Loucy (cell line): ENCODE results near the gene ITIH1.

Source experiments
- H2AFZ ChIP-seq: fragments of 200-600 bp; sonication (generic); 2 replicates; pipeline ENCODE4 v1.6.0; 2016; ENCODE audit warnings: antibody characterized with exemption, mild to moderate bottlenecking, low read length, moderate library complexity
- H3F3A ChIP-seq: fragments of 200-600 bp; 2 replicates; pipeline ENCODE4 v1.6.0; 2016; ENCODE audit warnings: antibody characterized with exemption, low read depth, mild to moderate bottlenecking
- H3K27me3 ChIP-seq: fragments of 200-600 bp; sonication (generic); 2 replicates; pipeline ENCODE4 v1.6.1; 2014; ENCODE audit warnings: low read length, mild to moderate bottlenecking; ENCODE audit not compliant: insufficient read depth, poor library complexity, severe bottlenecking
- H3K36me3 ChIP-seq: fragments of 200-600 bp; sonication (generic); 2 replicates; pipeline ENCODE4 v1.6.1; 2016; ENCODE audit warnings: low read length; ENCODE audit not compliant: insufficient read depth
- H3K4me1 ChIP-seq: fragments of 200-600 bp; sonication (generic); 2 replicates; pipeline ENCODE4 v1.5.1; 2014; ENCODE audit warnings: low read length, mild to moderate bottlenecking; ENCODE audit not compliant: insufficient read depth, poor library complexity, severe bottlenecking
- H3K4me2 ChIP-seq: fragments of 200-600 bp; sonication (generic); 2 replicates; pipeline ENCODE4 v1.6.0; 2014; ENCODE audit warnings: antibody characterized with exemption, low read length, low read depth, mild to moderate bottlenecking; ENCODE audit not compliant: poor library complexity, severe bottlenecking
- H3K4me3 ChIP-seq: fragments of 200-600 bp; sonication (generic); 2 replicates; pipeline ENCODE4 v1.5.1; 2014; ENCODE audit warnings: low read length, mild to moderate bottlenecking, mixed read lengths; ENCODE audit not compliant: poor library complexity, severe bottlenecking
- H3K79me2 ChIP-seq: fragments of 200-600 bp; sonication (generic); 2 replicates; pipeline ENCODE4 v1.6.1; 2014; ENCODE audit warnings: low read length; ENCODE audit not compliant: insufficient read depth
- H3K9ac ChIP-seq: fragments of 200-600 bp; sonication (generic); 2 replicates; pipeline ENCODE4 v1.6.0; 2014; ENCODE audit warnings: mild to moderate bottlenecking, low read depth, low read length, moderate library complexity; ENCODE audit not compliant: poor library complexity, severe bottlenecking
- H3K9me2 ChIP-seq: fragments of 200-600 bp; sonication (generic); replicated peaks from 2 replicates; pipeline ENCODE4 v1.6.1; 2016; ENCODE audit warnings: low read depth, low read length, mixed read lengths
- H3K9me3 ChIP-seq: fragments of 200-600 bp; sonication (generic); 2 replicates; pipeline ENCODE4 v1.6.1; 2014; ENCODE audit warnings: mild to moderate bottlenecking, antibody characterized with exemption, low read length, low read depth; ENCODE audit not compliant: insufficient read depth
- H4K20me1 ChIP-seq: fragments of 200-600 bp; sonication (generic); 2 replicates; pipeline ENCODE4 v1.6.0; 2014; ENCODE audit warnings: antibody characterized with exemption, low read length, mild to moderate bottlenecking; ENCODE audit not compliant: insufficient read depth, poor library complexity, severe bottlenecking
- EZH2phosphoT487 ChIP-seq: fragments of 200-600 bp; IDR thresholded peaks from 2 replicates; pipeline ENCODE4 v1.6.1; 2018; ENCODE audit warnings: antibody characterized with exemption, mild to moderate bottlenecking, moderate library complexity, borderline replicate concordance
- TF ChIP-seq, protein P1 (sequence below): fragments of 200-600 bp; sonication (generic); conservative IDR thresholded peaks from 2 replicates; pipeline ENCODE4 v1.5.1; 2014; ENCODE audit warnings: mild to moderate bottlenecking, antibody characterized with exemption, low read length

The ITIH1 gene

DNA sequence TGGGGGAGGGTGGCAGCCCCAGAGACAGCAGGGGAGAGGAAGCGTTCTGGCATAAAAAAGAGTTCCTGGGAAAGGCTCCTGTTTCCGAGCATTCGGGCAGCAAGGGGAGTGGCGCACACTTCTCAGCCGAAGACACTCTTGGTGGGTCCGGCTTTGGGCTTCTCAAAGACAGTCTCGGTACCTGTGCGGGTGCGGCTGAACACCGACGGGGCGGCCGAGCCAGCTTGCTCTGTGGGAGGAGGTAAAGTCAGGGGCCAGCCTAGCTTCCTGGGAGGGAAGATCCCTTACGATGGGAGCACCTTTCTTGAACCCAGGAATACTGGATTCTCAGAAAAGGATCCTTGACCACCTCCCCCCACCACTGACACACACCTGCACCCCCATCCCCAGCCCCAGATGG, 55.8 kb downstream of the ITIH1 start:
- peaks cover 9% of the 10 kb centered on the region for H3K4me1 ChIP-seq
- TF ChIP-seq, protein P1, sequence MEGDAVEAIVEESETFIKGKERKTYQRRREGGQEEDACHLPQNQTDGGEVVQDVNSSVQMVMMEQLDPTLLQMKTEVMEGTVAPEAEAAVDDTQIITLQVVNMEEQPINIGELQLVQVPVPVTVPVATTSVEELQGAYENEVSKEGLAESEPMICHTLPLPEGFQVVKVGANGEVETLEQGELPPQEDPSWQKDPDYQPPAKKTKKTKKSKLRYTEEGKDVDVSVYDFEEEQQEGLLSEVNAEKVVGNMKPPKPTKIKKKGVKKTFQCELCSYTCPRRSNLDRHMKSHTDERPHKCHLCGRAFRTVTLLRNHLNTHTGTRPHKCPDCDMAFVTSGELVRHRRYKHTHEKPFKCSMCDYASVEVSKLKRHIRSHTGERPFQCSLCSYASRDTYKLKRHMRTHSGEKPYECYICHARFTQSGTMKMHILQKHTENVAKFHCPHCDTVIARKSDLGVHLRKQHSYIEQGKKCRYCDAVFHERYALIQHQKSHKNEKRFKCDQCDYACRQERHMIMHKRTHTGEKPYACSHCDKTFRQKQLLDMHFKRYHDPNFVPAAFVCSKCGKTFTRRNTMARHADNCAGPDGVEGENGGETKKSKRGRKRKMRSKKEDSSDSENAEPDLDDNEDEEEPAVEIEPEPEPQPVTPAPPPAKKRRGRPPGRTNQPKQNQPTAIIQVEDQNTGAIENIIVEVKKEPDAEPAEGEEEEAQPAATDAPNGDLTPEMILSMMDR, result no peak
- no peaks in the 10 kb centered on the region for H3K9me3 ChIP-seq
- H3K36me3 ChIP-seq, result peaks cover 3% of the 10 kb centered on the region; the same call in 1 of the 2 replicates
- no peak overlapping the region for H3K9ac ChIP-seq
- no peaks in the 10 kb centered on the region for H4K20me1 ChIP-seq
- H3F3A ChIP-seq, result no peaks in the 10 kb centered on the region
- no peaks in the 10 kb centered on the region for H3K9me2 ChIP-seq
- no peaks in the 10 kb centered on the region for H3K79me2 ChIP-seq
- no peak overlapping the region for H2AFZ ChIP-seq
- no peak overlapping the region for H3K4me3 ChIP-seq
- no peaks in the 10 kb centered on the region for H3K27me3 ChIP-seq
- no peak overlapping the region for H3K4me2 ChIP-seq

DNA sequence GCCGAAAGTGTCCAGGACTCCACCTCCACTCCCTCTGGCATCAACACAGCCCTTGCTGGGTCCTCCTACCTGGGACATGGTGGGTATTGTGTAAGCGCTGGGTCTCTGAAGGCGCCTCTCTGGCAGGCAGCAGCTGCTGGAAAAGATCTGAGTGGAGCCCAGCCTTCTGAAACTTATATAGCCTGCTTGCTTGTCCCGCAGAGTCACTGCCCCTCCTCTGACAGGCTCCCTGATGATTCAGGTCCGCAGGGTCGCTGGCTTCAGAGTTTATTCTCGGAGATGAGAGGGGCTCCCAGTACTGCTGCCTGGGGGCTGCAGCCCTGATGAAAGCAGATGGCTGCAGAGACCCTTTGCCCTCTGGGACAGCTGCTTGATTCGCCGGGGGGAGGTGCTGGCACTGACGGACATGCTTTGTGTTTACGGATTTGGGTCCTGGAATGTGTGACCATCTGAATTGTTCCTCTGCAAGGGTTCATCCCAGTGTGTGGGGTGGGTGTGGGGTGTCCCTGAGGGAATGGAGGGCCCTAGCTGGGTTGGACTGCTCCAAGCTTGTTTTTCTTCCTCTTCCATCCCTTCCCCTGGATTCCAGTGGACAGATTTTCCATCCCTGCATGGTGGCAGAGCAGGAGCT, 57.6 kb downstream of the ITIH1 start, which contains the start of gene MUSTN1:
Gene MUSTN1 (minus strand): TSS at position 149 of the 631 bp plus-strand sequence. CDS start 71 bp downstream, at position 78.
- Histone ChIP-seq H3K9me3 (no peaks in the 10 kb centered on the region), H4K20me1 (no peaks in the 10 kb centered on the region), H3K9ac (no peak within 1 kb of the TSS), H3K9me2 (no peaks in the 10 kb centered on the region), H3F3A (no peaks in the 10 kb centered on the region), H3K27me3 (no peaks in the 10 kb centered on the region), H3K79me2 (no peaks in the 10 kb centered on the region), H3K4me3 (no peak within 1 kb of the TSS), H3K4me1 (peaks cover 20% of the 10 kb centered on the region), H3K36me3 (peaks cover 3% of the 10 kb centered on the region; the same call in 1 of the 2 replicates), H3K4me2 (no peak within 1 kb of the TSS), H2AFZ (no peak within 1 kb of the TSS)
- no peak for TF ChIP-seq EZH2phosphoT487
- TF ChIP-seq, protein P1, result no peak

- Histone ChIP-seq H3K9ac (no peak overlapping the region), H3K4me3 (no peak overlapping the region), H4K20me1 (no peaks in the 10 kb centered on the region), H3K79me2 (no peaks in the 10 kb centered on the region), H3K36me3 (peaks cover 3% of the 10 kb centered on the region; the same call in 1 of the 2 replicates), H2AFZ (no peak overlapping the region), H3K4me2 (no peak overlapping the region), H3K9me3 (no peaks in the 10 kb centered on the region), H3K27me3 (no peaks in the 10 kb centered on the region), H3F3A (no peaks in the 10 kb centered on the region), H3K9me2 (no peaks in the 10 kb centered on the region), H3K4me1 (peaks cover 20% of the 10 kb centered on the region)
- no peak for TF ChIP-seq EZH2phosphoT487
- TF ChIP-seq, protein P1, result no peak
These were observed 58.5 kb downstream of the ITIH1 start for GRCh38 chr3:52835766-52836470.
